Stomach (tissue), 9 donors: ENCODE data around the gene LAMTOR2. TPM values are rescaled to one million over a fixed set of nuclear protein-coding genes. Genes with fewer than 3 reads are reported as not detected.
A peak's percentile ranks its signal among the peaks of the same experiment; 100 is the strongest.

ENCODE experiments used
- DNase-seq, 2 donors: peaks; one replicate each; pipeline versions ENCODE4 v3.0.0 to v3.0.0-alpha.2; 2013 to 2019
- H3K27ac ChIP-seq, 5 donors: fragments of 200-600 bp in 4 of 5; sonication (generic) in 4 of 5; one replicate each; pipeline ENCODE4 v1.5.1; 2013 to 2019; ENCODE audit warnings: mild to moderate bottlenecking in 1 of 5, moderate library complexity in 1 of 5
- H3K27me3 ChIP-seq, 3 donors: fragments of 200-600 bp; sonication (generic); one replicate each; pipeline ENCODE4 v1.5.1; 2017 to 2019; ENCODE audit warnings: mixed run types in 1 of 3
- H3K36me3 ChIP-seq, 4 donors: fragments of 200-600 bp; sonication (generic); 1 replicate in 3 of 4; 2 replicates in 1 of 4; pipeline ENCODE4 v1.5.1; 2016 to 2019
- H3K4me1 ChIP-seq, 4 donors: fragments of 200-600 bp; sonication (generic); one replicate each; pipeline ENCODE4 v1.5.1; 2016 to 2019
- H3K4me3 ChIP-seq, 4 donors: fragments of 200-600 bp; sonication (generic) in 3 of 4; one replicate each; pipeline ENCODE4 v1.5.1; 2016 to 2019; ENCODE audit warnings: mild to moderate bottlenecking in 1 of 4
- H3K9me3 ChIP-seq, 4 donors: fragments of 200-600 bp; sonication (generic); one replicate each; pipeline ENCODE4 v1.5.1; 2016 to 2019
- EP300 ChIP-seq: sonication (generic); formaldehyde crosslinking; IDR thresholded peaks from one replicate; pipeline ENCODE4 v1.6.1; 2017; ENCODE audit warnings: antibody characterized with exemption
- POLR2A ChIP-seq, 4 donors: fragments of 450-650 bp; IDR thresholded peaks; one replicate each; pipeline ENCODE4 v1.6.1; 2016; ENCODE audit warnings: antibody characterized with exemption in 4 of 4, control low read depth in 2 of 4, mild to moderate bottlenecking in 1 of 4, moderate library complexity in 1 of 4
- POLR2AphosphoS5 ChIP-seq, 3 donors: sonication (generic); formaldehyde crosslinking; IDR thresholded peaks; one replicate each; pipeline ENCODE4 v1.6.1; 2016; ENCODE audit warnings: antibody characterized with exemption in 3 of 3
- WGBS, 5 donors: extraction: QIAGEN DNeasy Blood & Tissue Kit in 3 of 5; methylation state at CpG; one replicate each; pipeline versions ENCODE4 v1.1.5 to v1.1.7; 2013 to 2018; 5-methylcytosine and 5-hydroxymethylcytosine counted together
- intact Hi-C: fragments of 100-400 bp; cut with DNase I; formaldehyde crosslinking; loops from one replicate; pipeline ENCODE4 v1.15.1; 2023; ENCODE audit warnings: low total_unique reads
- polyA plus RNA-seq, 3 donors: library from polyadenylated mRNA; stranded (reverse); fragments of 200-250 nt; gene quantifications; one replicate each; pipeline ENCODE4 v1.2.3, GENCODE V29; 2013
- total RNA-seq, 5 donors: library from RNA; depleted of rRNA; stranded (reverse); fragments of >200 nt; gene quantifications; one replicate each; pipeline versions ENCODE4 v1.1.0 to v1.2.3, GENCODE V29; 2014 to 2016
- TF ChIP-seq, protein P1 (sequence below), 7 experiments: fragments of 450-650 bp in 4 of 7; fragments of 200-600 bp in 3 of 7; sonication (generic) in 3 of 7; IDR thresholded peaks; one replicate each; pipeline ENCODE4 v1.5.1; 2016 to 2019; ENCODE audit warnings: antibody characterized with exemption in 7 of 7, control low read depth in 2 of 7, mild to moderate bottlenecking in 1 of 7
- donor health status: healthy with polysubstance abuse.
- donor health status: Bipolar disorder and iron deficiency.
- donor health status: healthy.

The LAMTOR2 gene
- total and polyA plus RNA-seq, 8 donors, result 7.0 to 170 (median 40.6) TPM; not detected in 1

DNA sequence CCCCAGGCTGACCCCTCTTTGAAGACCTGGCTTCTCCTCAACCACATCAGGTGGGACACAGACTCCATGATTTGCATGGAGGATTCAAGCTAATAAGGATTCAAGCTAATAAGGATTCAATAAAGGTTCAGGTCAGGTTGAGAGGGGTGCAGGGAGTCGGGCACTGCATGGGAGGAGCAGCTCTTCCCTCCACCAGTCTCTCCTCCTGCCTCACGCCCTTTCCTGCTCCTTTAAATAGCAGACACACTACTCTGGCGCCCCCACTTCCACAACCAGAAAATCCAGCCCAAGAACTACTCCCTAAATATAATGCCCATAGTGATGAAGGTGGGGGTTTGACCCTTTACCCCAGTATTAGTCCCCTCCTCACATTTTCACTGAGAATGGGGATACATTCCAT, 20.6 kb downstream of the LAMTOR2 start:
- Histone ChIP-seq H3K27me3 (peaks cover 0 to 9% (median 0%) of the 10 kb centered on the region in 3 donors), H3K4me1 (peaks cover 0 to 28% (median 9%) of the 10 kb centered on the region in 4 donors), H3K9me3 (no peaks in the 10 kb centered on the region), H3K36me3 (peaks cover 5 to 27% (median 17%) of the 10 kb centered on the region in 4 donors), H3K4me3 (no peak overlapping the region), H3K27ac (no peak overlapping the region)
- no peak for DNase-seq
- TF ChIP-seq, protein P1, sequence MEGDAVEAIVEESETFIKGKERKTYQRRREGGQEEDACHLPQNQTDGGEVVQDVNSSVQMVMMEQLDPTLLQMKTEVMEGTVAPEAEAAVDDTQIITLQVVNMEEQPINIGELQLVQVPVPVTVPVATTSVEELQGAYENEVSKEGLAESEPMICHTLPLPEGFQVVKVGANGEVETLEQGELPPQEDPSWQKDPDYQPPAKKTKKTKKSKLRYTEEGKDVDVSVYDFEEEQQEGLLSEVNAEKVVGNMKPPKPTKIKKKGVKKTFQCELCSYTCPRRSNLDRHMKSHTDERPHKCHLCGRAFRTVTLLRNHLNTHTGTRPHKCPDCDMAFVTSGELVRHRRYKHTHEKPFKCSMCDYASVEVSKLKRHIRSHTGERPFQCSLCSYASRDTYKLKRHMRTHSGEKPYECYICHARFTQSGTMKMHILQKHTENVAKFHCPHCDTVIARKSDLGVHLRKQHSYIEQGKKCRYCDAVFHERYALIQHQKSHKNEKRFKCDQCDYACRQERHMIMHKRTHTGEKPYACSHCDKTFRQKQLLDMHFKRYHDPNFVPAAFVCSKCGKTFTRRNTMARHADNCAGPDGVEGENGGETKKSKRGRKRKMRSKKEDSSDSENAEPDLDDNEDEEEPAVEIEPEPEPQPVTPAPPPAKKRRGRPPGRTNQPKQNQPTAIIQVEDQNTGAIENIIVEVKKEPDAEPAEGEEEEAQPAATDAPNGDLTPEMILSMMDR (IDR thresholded peaks at IDR 0.05), result no peak
- TF ChIP-seq POLR2A (IDR thresholded peaks at IDR 0.05), result no peak
- TF ChIP-seq EP300, result no peak
- TF ChIP-seq POLR2AphosphoS5 (IDR thresholded peaks at IDR 0.05), result no peak
- WGBS, 5 donors, result 34 to 52% (median 45%) methylated on average over 3 of the region's 3 CpGs
- intact Hi-C loops, result no loop called here

DNA sequence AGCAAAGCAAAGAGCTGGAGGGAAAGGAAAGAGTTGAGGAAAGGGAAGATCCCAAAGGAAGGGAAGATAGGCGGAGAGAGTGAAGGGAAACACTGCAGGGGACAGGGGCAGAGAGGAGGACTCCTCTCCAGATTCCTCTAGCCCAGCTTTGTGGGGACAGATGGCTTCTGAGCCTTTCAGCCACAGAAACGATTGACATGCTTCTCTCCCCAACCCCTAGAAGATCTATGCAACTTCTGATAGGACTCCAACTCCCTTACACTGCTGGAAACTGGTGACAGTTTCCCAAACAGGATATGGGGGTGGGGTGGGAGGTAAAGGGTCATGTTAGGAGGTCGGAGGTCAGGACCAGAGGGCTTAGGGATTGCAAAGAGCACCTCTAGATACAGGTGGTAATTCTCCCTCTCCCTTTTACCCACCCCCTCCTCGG, 21.2 kb downstream of the LAMTOR2 start:
- H3K4me3 ChIP-seq, result peak overlapping the region; percentile 39 to 52 (median 47)
- 60 to 75% (median 68%) methylated on average over 3 to 4 of the region's 4 CpGs for WGBS, 5 donors
- H3K36me3 ChIP-seq, result peaks cover 5 to 21% (median 10%) of the 10 kb centered on the region in 4 donors
- TF ChIP-seq POLR2A (IDR thresholded peaks at IDR 0.05) (no peak), EP300 (no peak), POLR2AphosphoS5 (IDR thresholded peaks at IDR 0.05) (no peak)
- TF ChIP-seq, protein P1 (IDR thresholded peaks at IDR 0.05), result no peak
- no peak for DNase-seq
- H3K9me3 ChIP-seq, result no peaks in the 10 kb centered on the region
- H3K27me3 ChIP-seq, result peaks cover 0 to 3% (median 0%) of the 10 kb centered on the region in 3 donors
- H3K27ac ChIP-seq, result no peak overlapping the region
- intact Hi-C loops, result no loop called here
- peaks cover 0 to 28% (median 9%) of the 10 kb centered on the region in 4 donors for H3K4me1 ChIP-seq

DNA sequence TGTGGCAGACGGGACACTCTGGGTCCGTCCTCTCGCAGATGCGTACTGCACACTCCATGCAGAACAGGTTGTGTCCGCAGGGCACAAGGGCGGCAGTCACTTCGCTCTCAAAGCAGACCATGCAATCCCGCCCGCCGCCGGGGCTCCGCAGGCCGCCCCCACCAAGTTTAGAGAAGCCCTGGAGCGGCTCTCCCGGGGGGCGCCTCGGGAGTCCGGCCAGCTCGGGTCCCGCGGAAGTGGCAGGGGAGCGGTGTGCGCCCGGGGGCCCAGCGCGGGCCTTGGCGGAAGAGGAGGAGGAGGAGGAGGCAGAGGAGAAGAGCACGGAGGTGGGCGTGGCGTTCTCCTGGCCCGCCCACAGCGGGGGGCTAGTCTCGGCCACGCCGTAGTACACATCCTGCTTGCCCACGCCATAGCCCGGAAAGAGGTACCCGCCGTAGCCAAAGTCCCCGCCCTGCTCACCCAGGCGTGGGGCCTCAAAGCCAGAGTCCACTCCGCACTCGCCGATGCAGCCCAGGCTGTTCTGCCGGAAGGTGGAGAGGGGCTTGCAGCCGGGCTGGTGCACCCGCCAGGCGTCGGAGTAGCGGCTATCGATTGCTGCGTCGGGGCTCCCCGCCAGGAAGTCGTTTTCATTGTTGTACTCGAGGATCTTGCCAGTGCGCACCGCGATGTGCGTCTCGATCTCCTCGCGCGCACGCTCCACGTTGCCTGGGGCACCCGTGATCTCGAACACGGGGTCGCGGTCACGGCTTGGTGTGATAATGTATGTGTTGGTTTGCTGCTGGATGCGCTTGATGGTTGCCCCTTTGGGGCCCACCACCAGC, 22.2 kb downstream of the LAMTOR2 start:
- peaks cover 2 to 37% (median 16%) of the 10 kb centered on the region in 4 donors for H3K4me1 ChIP-seq

DNA sequence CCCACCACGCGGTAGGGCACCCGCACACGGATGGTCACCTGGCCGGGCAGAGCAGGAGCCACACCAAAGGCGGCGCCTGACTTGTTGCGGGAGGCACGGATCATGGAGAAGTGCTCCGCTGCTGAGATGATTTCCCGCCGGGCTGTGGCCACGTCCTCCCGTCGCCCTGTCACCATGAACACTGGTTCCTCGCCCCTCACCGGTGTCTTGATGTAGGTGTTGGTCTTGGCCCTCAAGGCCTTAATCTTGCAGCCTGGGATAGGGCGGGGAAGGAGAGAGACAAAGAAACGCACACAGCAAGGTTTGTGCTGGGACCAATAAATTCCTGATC, 22.8 kb downstream of the LAMTOR2 start:
- H3K4me1 ChIP-seq, result peaks cover 7 to 42% (median 21%) of the 10 kb centered on the region in 4 donors
- H3K27me3 ChIP-seq, result peaks cover 0 to 17% (median 0%) of the 10 kb centered on the region in 3 donors
- H3K4me3 ChIP-seq, result peak overlapping the region in 1 of 4 donors; percentile 52
- WGBS, 5 donors, result 88 to 90% (median 89%) methylated on average over 10 to 19 of the region's 19 CpGs
- peaks cover 0 to 9% (median 3%) of the 10 kb centered on the region in 4 donors for H3K36me3 ChIP-seq
- TF ChIP-seq POLR2AphosphoS5 (IDR thresholded peaks at IDR 0.05), result no peak
- TF ChIP-seq EP300, result no peak
- TF ChIP-seq, protein P1 (IDR thresholded peaks at IDR 0.05), result no peak
- peak overlapping the region in 3 of 5 donors; percentile 44 to 70 (median 67) for H3K27ac ChIP-seq
- no peak for DNase-seq
- H3K9me3 ChIP-seq, result no peaks in the 10 kb centered on the region
- intact Hi-C loops, result no loop called here

More for the DNA sequence above, 22.2 kb downstream of the LAMTOR2 start:
- peaks cover 0 to 12% (median 3%) of the 10 kb centered on the region in 4 donors for H3K36me3 ChIP-seq
- no peaks in the 10 kb centered on the region for H3K9me3 ChIP-seq
- no peak for TF ChIP-seq POLR2A (IDR thresholded peaks at IDR 0.05)
- TF ChIP-seq, protein P1 (IDR thresholded peaks at IDR 0.05), result no peak
- TF ChIP-seq POLR2AphosphoS5 (IDR thresholded peaks at IDR 0.05), result no peak
- no peak for TF ChIP-seq EP300
- peak overlapping the region; percentile 39 to 52 (median 47) for H3K4me3 ChIP-seq
- WGBS, 5 donors, result 61 to 74% (median 69%) methylated on average over 41 to 73 of the region's 73 CpGs
- H3K27ac ChIP-seq, result peak overlapping the region in 3 of 5 donors; percentile 44 to 70 (median 67)
- intact Hi-C loops, result no loop called here
- DNase-seq, result peak in 1 of 2 donors; percentile 84
- peaks cover 0 to 11% (median 0%) of the 10 kb centered on the region in 3 donors for H3K27me3 ChIP-seq
